ENCODE results near the gene ANTKMT. TPM values are rescaled to one million over a fixed set of nuclear protein-coding genes. Genes with fewer than 3 reads are reported as not detected.
A peak's percentile ranks its signal among the peaks of the same experiment; 100 is the strongest.
"Not testable (repeated sequence)": the region's sequence is repeated elsewhere in the genome, so short reads cannot be mapped to it uniquely, and the experiment has no call there.

Gene ANTKMT
- total and polyA plus RNA-seq, 2 experiments from 2014 or later, result 55.1 to 82.6 TPM

- Histone ChIP-seq H3K4me1 (ENCODE audit: low read depth) (peaks cover 16% of the 10 kb centered on the region), H3K27ac (peak overlapping the region; percentile 53), H3K9me3 (ENCODE audit: low read depth) (no peaks in the 10 kb centered on the region), H3K4me3 (no peak overlapping the region), H3K36me3 (no peaks in the 10 kb centered on the region), H3K27me3 (peaks cover 44% of the 10 kb centered on the region)
- TF ChIP-seq CTCF (IDR thresholded peaks at IDR 0.05; ENCODE audit: low read depth, low read length), result no peak
- peak; percentile 85 to 91 for DNase-seq (ENCODE audit: low read depth in 1 of 2, low spot score in 1 of 2)
Observed at GRCh38 chr16:709566-710499, 11.1 kb upstream of the ANTKMT start.

GRCh38 chr16:710500-711075 lies 10.4 kb upstream of the ANTKMT start:
- Histone ChIP-seq H3K27me3 (peaks cover 37% of the 10 kb centered on the region), H3K4me1 (ENCODE audit: low read depth) (peaks cover 16% of the 10 kb centered on the region), H3K4me3 (no peak overlapping the region), H3K36me3 (no peaks in the 10 kb centered on the region), H3K9me3 (ENCODE audit: low read depth) (no peaks in the 10 kb centered on the region), H3K27ac (peak overlapping the region; percentile 53)
- no peak for TF ChIP-seq CTCF (IDR thresholded peaks at IDR 0.05; ENCODE audit: low read depth, low read length)
- no peak for DNase-seq (ENCODE audit: low read depth in 1 of 2, low spot score in 1 of 2)

GRCh38 chr16:711084-711483 lies 9.9 kb upstream of the ANTKMT start:
- no peak for DNase-seq (ENCODE audit: low read depth in 1 of 2, low spot score in 1 of 2)
- no peak overlapping the region for H3K4me3 ChIP-seq
- H3K27me3 ChIP-seq, result peaks cover 33% of the 10 kb centered on the region
- peak overlapping the region; percentile 53 for H3K27ac ChIP-seq
- H3K9me3 ChIP-seq (ENCODE audit: low read depth), result no peaks in the 10 kb centered on the region
- peaks cover 16% of the 10 kb centered on the region for H3K4me1 ChIP-seq (ENCODE audit: low read depth)
- no peak for TF ChIP-seq CTCF (IDR thresholded peaks at IDR 0.05; ENCODE audit: low read depth, low read length)
- no peaks in the 10 kb centered on the region for H3K36me3 ChIP-seq

- peak; percentile 91 for TF ChIP-seq CTCF (IDR thresholded peaks at IDR 0.05; ENCODE audit: low read depth, low read length)
- H3K4me1 ChIP-seq (ENCODE audit: low read depth), result peaks cover 20% of the 10 kb centered on the region
Observed at GRCh38 chr16:711548-712320, 9.2 kb upstream of the ANTKMT start.

GRCh38 chr16:712740-713250 lies 8.2 kb upstream of the ANTKMT start:
- H3K4me3 ChIP-seq; H3K36me3 ChIP-seq; H3K27ac ChIP-seq; H3K9me3 ChIP-seq (ENCODE audit: low read depth): not testable (repeated sequence)
- DNase-seq (ENCODE audit: low read depth in 1 of 2, low spot score in 1 of 2), result peak; percentile 49 to 90
- Histone ChIP-seq H3K4me1 (ENCODE audit: low read depth) (peaks cover 20% of the 10 kb centered on the region), H3K27me3 (peaks cover 16% of the 10 kb centered on the region)
- peak; percentile 49 for TF ChIP-seq CTCF (IDR thresholded peaks at IDR 0.05; ENCODE audit: low read depth, low read length)

More at GRCh38 chr16:711548-712320, 9.2 kb upstream of the ANTKMT start:
- Histone ChIP-seq H3K4me3 (no peak overlapping the region), H3K27me3 (peaks cover 26% of the 10 kb centered on the region), H3K36me3 (no peaks in the 10 kb centered on the region), H3K27ac (no peak overlapping the region), H3K9me3 (ENCODE audit: low read depth) (no peaks in the 10 kb centered on the region)
- DNase-seq (ENCODE audit: low read depth in 1 of 2, low spot score in 1 of 2), result peak; percentile 77 to 86
